ENCODE measurements around the gene C16orf89. TPM values are rescaled to one million over a fixed set of nuclear protein-coding genes. Genes with fewer than 3 reads are reported as not detected.

C16orf89 gene
- total RNA-seq, 1 experiment from 2014 or later = not detected

DNA sequence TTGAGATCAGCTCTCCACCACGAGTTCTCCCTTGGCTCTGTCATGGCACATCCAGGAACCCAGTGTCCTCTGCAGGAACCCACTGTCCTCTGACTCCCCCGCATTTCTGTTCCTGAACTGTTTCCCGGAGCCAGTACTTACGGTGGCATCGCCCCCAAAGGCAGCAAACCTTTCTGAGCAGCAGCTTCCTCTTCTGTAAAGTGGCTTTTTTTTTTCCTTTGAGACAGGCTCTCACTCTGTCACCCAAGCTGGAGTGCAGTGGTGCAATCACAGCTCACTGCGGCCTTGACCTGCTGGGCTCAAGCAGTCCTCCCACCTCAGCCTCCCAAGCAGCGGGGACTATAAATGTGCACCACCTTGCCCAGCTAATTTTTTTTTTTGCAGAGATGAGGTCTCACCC, 64.2 kb downstream of the C16orf89 start:
- POLR2A ChIA-PET (ENCODE audit: unreplicated experiment) = no interaction called here
- no peaks in the 10 kb centered on the region for H3K9me3 ChIP-seq (ENCODE audit: low read length)
- H3K79me2 ChIP-seq (ENCODE audit: low read length) = no peaks in the 10 kb centered on the region
- H3K9ac ChIP-seq (ENCODE audit: low read length) = no peak overlapping the region
- H2AFZ ChIP-seq (ENCODE audit: low read length) = no peak overlapping the region
- no peaks in the 10 kb centered on the region for H3F3A ChIP-seq (ENCODE audit: low read length, unreplicated experiment)
- no TSS peak for BruUV-seq (replicated peaks)
- no peaks in the 10 kb centered on the region for H3K36me3 ChIP-seq (ENCODE audit: low read depth, low read length)
- H3K4me2 ChIP-seq (ENCODE audit: low read length) = no peak overlapping the region
- no peaks in the 10 kb centered on the region for H3K27me3 ChIP-seq (ENCODE audit: low read length)
- no peaks in the 10 kb centered on the region for H4K20me1 ChIP-seq (ENCODE audit: low read length)
- H3K4me1 ChIP-seq (ENCODE audit: insufficient read depth, low read length) = no peaks in the 10 kb centered on the region
- DNase-seq = no peak
- no peak for ATAC-seq
- H3K27ac ChIP-seq (ENCODE audit: low read length) = no peak overlapping the region
- intact Hi-C loops (cut with micrococcal nuclease) = no loop called here
- CTCF ChIA-PET = no interaction called here
- H3K9me2 ChIP-seq (replicated peaks; ENCODE audit: low read length) = no peaks in the 10 kb centered on the region
- no peak for TF ChIP-seq EZH2 (IDR thresholded peaks at IDR 0.05; ENCODE audit: low read length, unreplicated experiment)
- TF ChIP-seq EZH2phosphoT487 (IDR thresholded peaks at IDR 0.05; ENCODE audit: borderline replicate concordance, low read length) = no peak
- TF ChIP-seq, protein P1, sequence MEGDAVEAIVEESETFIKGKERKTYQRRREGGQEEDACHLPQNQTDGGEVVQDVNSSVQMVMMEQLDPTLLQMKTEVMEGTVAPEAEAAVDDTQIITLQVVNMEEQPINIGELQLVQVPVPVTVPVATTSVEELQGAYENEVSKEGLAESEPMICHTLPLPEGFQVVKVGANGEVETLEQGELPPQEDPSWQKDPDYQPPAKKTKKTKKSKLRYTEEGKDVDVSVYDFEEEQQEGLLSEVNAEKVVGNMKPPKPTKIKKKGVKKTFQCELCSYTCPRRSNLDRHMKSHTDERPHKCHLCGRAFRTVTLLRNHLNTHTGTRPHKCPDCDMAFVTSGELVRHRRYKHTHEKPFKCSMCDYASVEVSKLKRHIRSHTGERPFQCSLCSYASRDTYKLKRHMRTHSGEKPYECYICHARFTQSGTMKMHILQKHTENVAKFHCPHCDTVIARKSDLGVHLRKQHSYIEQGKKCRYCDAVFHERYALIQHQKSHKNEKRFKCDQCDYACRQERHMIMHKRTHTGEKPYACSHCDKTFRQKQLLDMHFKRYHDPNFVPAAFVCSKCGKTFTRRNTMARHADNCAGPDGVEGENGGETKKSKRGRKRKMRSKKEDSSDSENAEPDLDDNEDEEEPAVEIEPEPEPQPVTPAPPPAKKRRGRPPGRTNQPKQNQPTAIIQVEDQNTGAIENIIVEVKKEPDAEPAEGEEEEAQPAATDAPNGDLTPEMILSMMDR (conservative IDR thresholded peaks at IDR 0.05; ENCODE audit: low read depth, low read length) = no peak
- H3K4me3 ChIP-seq (ENCODE audit: low read length) = no peak overlapping the region

DNA sequence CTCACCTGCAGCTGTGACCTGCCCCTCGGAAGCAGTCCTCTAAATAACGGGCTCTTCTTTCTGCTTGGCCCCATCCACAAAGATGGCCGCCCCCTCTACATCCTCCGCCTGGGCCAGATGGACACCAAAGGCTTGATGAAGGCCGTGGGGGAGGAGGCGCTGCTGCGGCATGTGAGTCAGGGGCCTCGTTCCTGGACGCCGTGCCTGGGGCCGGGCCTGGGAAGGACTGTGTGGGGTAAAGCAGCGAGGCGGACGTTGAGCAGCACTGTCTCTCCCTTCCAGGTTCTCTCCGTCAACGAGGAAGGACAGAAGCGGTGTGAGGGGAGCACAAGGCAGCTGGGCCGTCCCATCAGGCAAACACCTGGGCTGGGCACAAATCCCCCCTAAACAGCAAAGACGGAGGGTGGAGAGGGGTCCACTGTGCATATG, 65.2 kb downstream of the C16orf89 start:
- ChIA-PET POLR2A (ENCODE audit: unreplicated experiment) (no interaction called here), CTCF (no interaction called here)
- no peaks in the 10 kb centered on the region for H3K36me3 ChIP-seq (ENCODE audit: low read depth, low read length)
- intact Hi-C loops (cut with micrococcal nuclease) = no loop called here
- H3K4me1 ChIP-seq (ENCODE audit: insufficient read depth, low read length) = no peaks in the 10 kb centered on the region
- H3K27ac ChIP-seq (ENCODE audit: low read length) = no peak overlapping the region
- no peak overlapping the region for H3K4me3 ChIP-seq (ENCODE audit: low read length)
- no peak overlapping the region for H3K4me2 ChIP-seq (ENCODE audit: low read length)
- H3K27me3 ChIP-seq (ENCODE audit: low read length) = no peaks in the 10 kb centered on the region
- no peaks in the 10 kb centered on the region for H3K9me2 ChIP-seq (replicated peaks; ENCODE audit: low read length)
- ATAC-seq (no peak), DNase-seq (no peak)
- no peak overlapping the region for H2AFZ ChIP-seq (ENCODE audit: low read length)
- no peaks in the 10 kb centered on the region for H3K9me3 ChIP-seq (ENCODE audit: low read length)
- H4K20me1 ChIP-seq (ENCODE audit: low read length) = no peaks in the 10 kb centered on the region
- BruUV-seq (replicated peaks) = no TSS peak
- H3F3A ChIP-seq (ENCODE audit: low read length, unreplicated experiment) = no peaks in the 10 kb centered on the region
- H3K79me2 ChIP-seq (ENCODE audit: low read length) = no peaks in the 10 kb centered on the region
- TF ChIP-seq, protein P1 (conservative IDR thresholded peaks at IDR 0.05; ENCODE audit: low read depth, low read length) = no peak
- TF ChIP-seq EZH2phosphoT487 (IDR thresholded peaks at IDR 0.05; ENCODE audit: borderline replicate concordance, low read length) = no peak
- TF ChIP-seq EZH2 (IDR thresholded peaks at IDR 0.05; ENCODE audit: low read length, unreplicated experiment) = no peak
- H3K9ac ChIP-seq (ENCODE audit: low read length) = no peak overlapping the region

DNA sequence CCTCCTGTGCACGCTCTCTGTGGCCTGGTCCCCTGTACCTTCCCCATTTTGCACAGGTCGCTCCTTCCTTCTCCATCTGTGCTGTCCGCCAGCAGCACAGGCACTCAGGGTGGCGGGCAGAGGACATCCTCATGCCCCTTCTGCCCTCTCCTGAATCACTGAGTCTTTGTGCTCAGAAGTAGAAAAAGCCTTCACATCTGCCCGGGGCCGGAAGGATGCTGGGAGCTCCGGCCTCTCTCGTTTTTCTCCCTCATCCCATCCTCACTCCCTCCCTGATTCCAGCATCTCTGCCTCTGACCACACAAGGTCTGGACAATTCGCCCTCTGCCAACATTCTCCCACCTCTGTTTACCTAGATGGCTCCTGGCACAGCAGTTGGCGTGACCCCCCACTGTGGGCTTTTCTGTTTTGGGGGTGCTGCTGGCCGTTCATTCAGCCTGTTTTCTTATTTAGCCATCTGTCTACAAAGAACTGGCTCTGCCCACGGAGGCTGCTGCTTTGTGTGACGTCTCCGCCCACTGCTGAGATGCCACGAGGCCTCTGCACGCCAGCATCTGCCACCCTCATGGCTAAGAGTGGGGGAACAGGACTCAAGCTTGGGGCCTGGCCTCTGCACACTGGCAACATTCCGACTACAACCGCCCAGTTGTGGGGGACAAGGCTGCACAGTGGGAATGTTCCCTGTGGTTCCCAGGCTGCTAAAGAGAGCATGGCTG, 70.9 kb downstream of the C16orf89 start:
- no peak for TF ChIP-seq EZH2phosphoT487 (IDR thresholded peaks at IDR 0.05; ENCODE audit: borderline replicate concordance, low read length)
- TF ChIP-seq, protein P1 (conservative IDR thresholded peaks at IDR 0.05; ENCODE audit: low read depth, low read length) = no peak
- no peak for TF ChIP-seq EZH2 (IDR thresholded peaks at IDR 0.05; ENCODE audit: low read length, unreplicated experiment)
- CTCF ChIA-PET = no interaction called here
- intact Hi-C loops (cut with micrococcal nuclease) = no loop called here
- H3K4me1 ChIP-seq (ENCODE audit: insufficient read depth, low read length) = no peaks in the 10 kb centered on the region
- H3K36me3 ChIP-seq (ENCODE audit: low read depth, low read length) = no peaks in the 10 kb centered on the region
- H3K4me2 ChIP-seq (ENCODE audit: low read length) = no peak overlapping the region
- no peak overlapping the region for H3K27ac ChIP-seq (ENCODE audit: low read length)
- H3K27me3 ChIP-seq (ENCODE audit: low read length) = no peaks in the 10 kb centered on the region
- no peak overlapping the region for H3K4me3 ChIP-seq (ENCODE audit: low read length)
- H3K79me2 ChIP-seq (ENCODE audit: low read length) = no peaks in the 10 kb centered on the region
- H3K9ac ChIP-seq (ENCODE audit: low read length) = no peak overlapping the region
- H3F3A ChIP-seq (ENCODE audit: low read length, unreplicated experiment) = no peaks in the 10 kb centered on the region
- POLR2A ChIA-PET (ENCODE audit: unreplicated experiment) = no interaction called here
- DNase-seq = no peak
- ATAC-seq = no peak
- H2AFZ ChIP-seq (ENCODE audit: low read length) = no peak overlapping the region
- BruUV-seq (replicated peaks) = no TSS peak
- no peaks in the 10 kb centered on the region for H4K20me1 ChIP-seq (ENCODE audit: low read length)
- no peaks in the 10 kb centered on the region for H3K9me2 ChIP-seq (replicated peaks; ENCODE audit: low read length)
- H3K9me3 ChIP-seq (ENCODE audit: low read length) = no peaks in the 10 kb centered on the region
